ENCODE data around the gene LITAFD. TPM values are rescaled to one million over a fixed set of nuclear protein-coding genes. Genes with fewer than 3 reads are reported as not detected.
"Not testable (repeated sequence)": the region's sequence is repeated elsewhere in the genome, so short reads cannot be mapped to it uniquely, and the experiment has no call there.

Gene LITAFD
- not detected for polyA plus RNA-seq (2013, experiment 1 of 4)
- not detected for polyA plus RNA-seq (2013, experiment 2 of 4)
- not detected for polyA plus RNA-seq (2013, experiment 3 of 4)
- not detected for polyA plus RNA-seq (2013, experiment 4 of 4)

- Histone ChIP-seq H3K4me1 (ENCODE audit: control insufficient read depth, insufficient read depth, low read length) (peaks cover 16% of the 10 kb centered on the region), H3K9me3 (ENCODE audit: control insufficient read depth, low read length) (no peaks in the 10 kb centered on the region), H3K36me3 (ENCODE audit: control insufficient read depth, insufficient read depth, low read length) (no peaks in the 10 kb centered on the region), H3K27me3 (ENCODE audit: control insufficient read depth, insufficient read depth, low read length, poor library complexity, severe bottlenecking) (no peaks in the 10 kb centered on the region), H3K27ac (ENCODE audit: insufficient read depth, low read depth, low read length, poor library complexity, severe bottlenecking) (no peak within 1 kb of the TSS), H3K4me3 (ENCODE audit: insufficient read depth, low read depth, low read length) (no peak within 1 kb of the TSS)
- 85 to 86% methylated on average over 10 of the region's 10 CpGs for WGBS, 2 experiments
Measured at GRCh38 chr16:8882041-8882617, at the start of gene LITAFD. TSS of gene LITAFD (plus strand) at chr16:8882351. CDS start at chr16:8884356, 2,005 bp downstream.

GRCh38 chr16:8832717-8833105 lies 49.4 kb upstream of the LITAFD start:
- no peak overlapping the region for H3K4me3 ChIP-seq (ENCODE audit: insufficient read depth, low read depth, low read length)
- peaks cover 13% of the 10 kb centered on the region for H3K4me1 ChIP-seq (ENCODE audit: control insufficient read depth, insufficient read depth, low read length)
- no peaks in the 10 kb centered on the region for H3K36me3 ChIP-seq (ENCODE audit: control insufficient read depth, insufficient read depth, low read length)
- H3K27me3 ChIP-seq (ENCODE audit: control insufficient read depth, insufficient read depth, low read length, poor library complexity, severe bottlenecking): no peaks in the 10 kb centered on the region
- 68 to 69% methylated on average over 16 of the region's 16 CpGs for WGBS, 2 experiments
- H3K27ac ChIP-seq (ENCODE audit: insufficient read depth, low read depth, low read length, poor library complexity, severe bottlenecking): peak overlapping the region; percentile 92
- H3K9me3 ChIP-seq (ENCODE audit: control insufficient read depth, low read length): no peaks in the 10 kb centered on the region

- H3K4me1 ChIP-seq (ENCODE audit: control insufficient read depth, insufficient read depth, low read length); H3K36me3 ChIP-seq (ENCODE audit: control insufficient read depth, insufficient read depth, low read length); H3K27me3 ChIP-seq (ENCODE audit: control insufficient read depth, insufficient read depth, low read length, poor library complexity, severe bottlenecking); H3K9me3 ChIP-seq (ENCODE audit: control insufficient read depth, low read length); H3K4me3 ChIP-seq (ENCODE audit: insufficient read depth, low read depth, low read length); H3K27ac ChIP-seq (ENCODE audit: insufficient read depth, low read depth, low read length, poor library complexity, severe bottlenecking): not testable (repeated sequence)
- WGBS, 2 experiments: 36 to 60% methylated on average over 6 to 7 of the region's 7 CpGs
Measured at GRCh38 chr16:8836797-8837196, 45.4 kb upstream of the LITAFD start.

DNA sequence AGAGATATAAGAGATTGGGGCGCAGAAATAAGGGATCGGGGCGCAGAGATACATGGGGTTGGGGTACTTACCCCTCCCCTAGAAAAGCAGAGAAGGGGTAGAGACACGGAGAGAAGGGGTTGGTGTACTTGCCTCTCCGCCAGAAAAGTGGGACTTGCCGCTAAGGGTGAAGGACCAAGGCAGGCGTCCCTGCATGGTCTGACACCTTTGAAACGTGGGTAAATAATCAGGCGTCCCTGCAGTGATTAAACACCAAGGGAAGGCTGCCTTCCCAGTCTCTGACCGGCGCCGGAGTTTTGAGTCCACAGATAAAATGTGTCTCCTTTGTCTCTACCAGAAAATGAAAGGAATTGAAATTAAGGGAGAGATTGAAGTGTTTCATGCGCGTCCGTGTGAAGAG lies 44.6 kb upstream of the LITAFD start:
- H3K4me3 ChIP-seq (ENCODE audit: insufficient read depth, low read depth, low read length); H3K4me1 ChIP-seq (ENCODE audit: control insufficient read depth, insufficient read depth, low read length); H3K36me3 ChIP-seq (ENCODE audit: control insufficient read depth, insufficient read depth, low read length); H3K9me3 ChIP-seq (ENCODE audit: control insufficient read depth, low read length); H3K27me3 ChIP-seq (ENCODE audit: control insufficient read depth, insufficient read depth, low read length, poor library complexity, severe bottlenecking); H3K27ac ChIP-seq (ENCODE audit: insufficient read depth, low read depth, low read length, poor library complexity, severe bottlenecking): not testable (repeated sequence)
- 92 to 93% methylated on average over 15 of the region's 15 CpGs for WGBS, 2 experiments

- not testable (repeated sequence) for H3K4me1 ChIP-seq (ENCODE audit: control insufficient read depth, insufficient read depth, low read length); H3K36me3 ChIP-seq (ENCODE audit: control insufficient read depth, insufficient read depth, low read length); H3K27ac ChIP-seq (ENCODE audit: insufficient read depth, low read depth, low read length, poor library complexity, severe bottlenecking); H3K4me3 ChIP-seq (ENCODE audit: insufficient read depth, low read depth, low read length); H3K9me3 ChIP-seq (ENCODE audit: control insufficient read depth, low read length); H3K27me3 ChIP-seq (ENCODE audit: control insufficient read depth, insufficient read depth, low read length, poor library complexity, severe bottlenecking)
- WGBS, 2 experiments: 70 to 72% methylated on average over 4 of the region's 4 CpGs
Measured at GRCh38 chr16:8842016-8842415, 40.1 kb upstream of the LITAFD start.

DNA sequence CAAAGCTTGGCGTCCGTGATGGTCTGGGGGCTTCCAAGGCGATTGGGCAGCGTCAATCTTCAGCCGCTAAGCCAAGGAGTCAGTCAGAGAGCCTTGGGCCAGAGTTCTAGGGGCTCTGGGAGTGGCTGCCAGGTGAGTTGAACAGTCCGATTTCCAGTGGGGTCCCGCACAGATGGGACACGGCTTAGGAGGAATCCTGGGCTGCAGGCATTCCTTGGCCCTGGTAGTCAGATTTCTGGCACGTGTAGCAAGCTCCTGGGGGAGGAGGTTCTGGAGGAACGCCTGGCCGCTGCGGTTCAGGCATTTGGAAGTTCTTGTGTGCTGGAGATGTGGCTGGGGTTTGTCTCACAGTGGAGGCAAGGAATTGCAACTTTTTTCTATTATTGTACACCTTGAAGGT lies 38.9 kb upstream of the LITAFD start:
- not testable (repeated sequence) for H3K9me3 ChIP-seq (ENCODE audit: control insufficient read depth, low read length); H3K4me1 ChIP-seq (ENCODE audit: control insufficient read depth, insufficient read depth, low read length); H3K4me3 ChIP-seq (ENCODE audit: insufficient read depth, low read depth, low read length); H3K27ac ChIP-seq (ENCODE audit: insufficient read depth, low read depth, low read length, poor library complexity, severe bottlenecking); H3K27me3 ChIP-seq (ENCODE audit: control insufficient read depth, insufficient read depth, low read length, poor library complexity, severe bottlenecking); H3K36me3 ChIP-seq (ENCODE audit: control insufficient read depth, insufficient read depth, low read length)
- 94 to 97% methylated on average over 5 of the region's 12 CpGs for WGBS, 2 experiments

GRCh38 chr16:8845699-8846298 lies 36.4 kb upstream of the LITAFD start:
- Histone ChIP-seq H3K9me3 (ENCODE audit: control insufficient read depth, low read length) (no peaks in the 10 kb centered on the region), H3K4me1 (ENCODE audit: control insufficient read depth, insufficient read depth, low read length) (no peaks in the 10 kb centered on the region), H3K27me3 (ENCODE audit: control insufficient read depth, insufficient read depth, low read length, poor library complexity, severe bottlenecking) (no peaks in the 10 kb centered on the region), H3K27ac (ENCODE audit: insufficient read depth, low read depth, low read length, poor library complexity, severe bottlenecking) (no peak overlapping the region), H3K36me3 (ENCODE audit: control insufficient read depth, insufficient read depth, low read length) (no peaks in the 10 kb centered on the region), H3K4me3 (ENCODE audit: insufficient read depth, low read depth, low read length) (no peak overlapping the region)
- 94 to 96% methylated on average over 7 of the region's 7 CpGs for WGBS, 2 experiments

DNA sequence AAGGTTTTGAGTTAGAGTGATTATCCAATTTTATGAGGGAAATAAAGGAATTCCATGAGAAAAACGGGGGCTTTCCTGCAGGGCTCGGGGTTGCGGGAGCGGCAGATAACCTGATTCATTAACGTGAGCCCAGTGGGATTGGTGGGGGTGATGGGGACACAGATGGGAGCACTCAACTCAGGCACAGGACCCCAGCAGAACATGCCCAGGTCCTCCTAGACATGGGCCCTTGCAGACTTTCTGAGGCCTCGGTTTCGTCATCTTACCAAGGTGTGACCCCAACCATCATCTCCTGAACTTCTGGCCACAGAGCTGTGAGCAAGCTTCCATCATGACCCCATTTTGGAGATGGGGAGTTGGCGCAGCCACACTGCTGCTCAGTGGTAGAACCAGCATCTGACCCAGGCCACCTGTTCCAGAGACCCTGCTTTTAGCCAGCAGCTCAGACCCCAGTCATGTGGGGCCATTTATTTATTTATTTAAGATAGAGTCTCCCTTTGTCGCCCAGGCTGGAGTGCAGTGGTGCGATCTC lies 35.7 kb upstream of the LITAFD start:
- WGBS, 2 experiments: 85 to 88% methylated on average over 10 of the region's 10 CpGs
- Histone ChIP-seq H3K4me3 (ENCODE audit: insufficient read depth, low read depth, low read length) (no peak overlapping the region), H3K9me3 (ENCODE audit: control insufficient read depth, low read length) (no peaks in the 10 kb centered on the region), H3K36me3 (ENCODE audit: control insufficient read depth, insufficient read depth, low read length) (no peaks in the 10 kb centered on the region), H3K27ac (ENCODE audit: insufficient read depth, low read depth, low read length, poor library complexity, severe bottlenecking) (no peak overlapping the region), H3K4me1 (ENCODE audit: control insufficient read depth, insufficient read depth, low read length) (no peaks in the 10 kb centered on the region), H3K27me3 (ENCODE audit: control insufficient read depth, insufficient read depth, low read length, poor library complexity, severe bottlenecking) (no peaks in the 10 kb centered on the region)

DNA sequence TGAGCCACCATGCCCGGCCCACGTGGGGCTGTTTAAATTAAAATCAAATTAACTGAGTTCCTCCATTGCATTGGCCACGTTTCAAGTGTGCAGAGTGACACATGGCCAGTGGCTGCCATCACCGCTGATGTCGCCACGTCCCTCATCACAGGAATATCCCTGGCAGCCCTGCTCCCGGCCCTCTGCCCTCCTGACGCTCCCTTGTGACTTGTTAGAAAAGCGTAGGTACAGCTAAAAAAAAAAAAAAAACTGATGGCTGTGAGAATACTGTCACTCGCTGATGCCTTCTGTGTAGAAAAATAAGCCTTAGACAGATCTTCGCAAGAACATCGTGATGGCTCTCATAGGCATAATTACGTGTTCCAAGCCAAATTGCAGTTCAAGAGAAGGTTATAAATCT lies 35.0 kb upstream of the LITAFD start:
- Histone ChIP-seq H3K4me3 (ENCODE audit: insufficient read depth, low read depth, low read length) (no peak overlapping the region), H3K27ac (ENCODE audit: insufficient read depth, low read depth, low read length, poor library complexity, severe bottlenecking) (no peak overlapping the region), H3K27me3 (ENCODE audit: control insufficient read depth, insufficient read depth, low read length, poor library complexity, severe bottlenecking) (no peaks in the 10 kb centered on the region), H3K4me1 (ENCODE audit: control insufficient read depth, insufficient read depth, low read length) (no peaks in the 10 kb centered on the region), H3K9me3 (ENCODE audit: control insufficient read depth, low read length) (no peaks in the 10 kb centered on the region), H3K36me3 (ENCODE audit: control insufficient read depth, insufficient read depth, low read length) (no peaks in the 10 kb centered on the region)
- WGBS, 2 experiments: 95 to 96% methylated on average over 13 of the region's 13 CpGs

GRCh38 chr16:8847623-8848022 lies 34.5 kb upstream of the LITAFD start:
- no peaks in the 10 kb centered on the region for H3K9me3 ChIP-seq (ENCODE audit: control insufficient read depth, low read length)
- no peaks in the 10 kb centered on the region for H3K4me1 ChIP-seq (ENCODE audit: control insufficient read depth, insufficient read depth, low read length)
- H3K4me3 ChIP-seq (ENCODE audit: insufficient read depth, low read depth, low read length): no peak overlapping the region
- H3K27me3 ChIP-seq (ENCODE audit: control insufficient read depth, insufficient read depth, low read length, poor library complexity, severe bottlenecking): no peaks in the 10 kb centered on the region
- no peak overlapping the region for H3K27ac ChIP-seq (ENCODE audit: insufficient read depth, low read depth, low read length, poor library complexity, severe bottlenecking)
- peaks cover 4% of the 10 kb centered on the region for H3K36me3 ChIP-seq (ENCODE audit: control insufficient read depth, insufficient read depth, low read length)
- 93 to 97% methylated on average over 15 of the region's 15 CpGs for WGBS, 2 experiments

All from ectodermal cell (in vitro differentiated cells).